GM12891 (cell line): ENCODE results near the gene COL3A1.

Experiments used
- POLR2A ChIP-seq: IDR thresholded peaks from 2 replicates; pipeline ENCODE4 v1.6.1; 2011; ENCODE audit warnings: low read depth, low read length, control low read depth
- POLR2AphosphoS5 ChIP-seq: IDR thresholded peaks from 2 replicates; pipeline ENCODE4 v1.6.1; 2011; ENCODE audit warnings: low read depth, low read length, control low read depth
- TAF1 ChIP-seq: IDR thresholded peaks from 2 replicates; pipeline ENCODE4 v1.6.1; 2011; ENCODE audit warnings: low read depth, low read length, control low read depth

GRCh38 chr2:189000221-189000620 lies 26.0 kb downstream of the COL3A1 start:
- no peak for TF ChIP-seq POLR2A
- TF ChIP-seq POLR2AphosphoS5 = no peak
- no peak for TF ChIP-seq TAF1
